Right lobe of liver (tissue), 6 donors: Measurements from ENCODE around the gene RPL4. TPM values are rescaled to one million over a fixed set of nuclear protein-coding genes. Genes with fewer than 3 reads are reported as not detected.

Experiments
- ATAC-seq, 4 donors: fragments of 200-7000 bp; cut with Tn5 transposase; one replicate each; pipeline ENCODE4 v1.9.1; 2020; ENCODE audit warnings: mild to moderate bottlenecking in 4 of 4, moderate library complexity in 4 of 4
- DNase-seq, 3 donors: peaks; one replicate each; pipeline ENCODE4 v3.0.0-alpha.2; 2020
- H3K27ac ChIP-seq, 3 donors: fragments of 200-600 bp; one replicate each; pipeline ENCODE4 v1.8.0; 2022
- H3K27me3 ChIP-seq, 2 donors: fragments of 200-600 bp; one replicate each; pipeline ENCODE4 v1.8.0; 2022
- H3K36me3 ChIP-seq, 4 donors: fragments of 200-600 bp; sonication (generic) in 1 of 4; one replicate each; pipeline versions ENCODE4 v1.5.1 to v1.8.0; 2017 to 2022; ENCODE audit warnings: control low read depth in 1 of 4
- H3K4me1 ChIP-seq, 4 donors: fragments of 200-600 bp; sonication (generic) in 1 of 4; one replicate each; pipeline versions ENCODE4 v1.5.1 to v1.8.0; 2017 to 2022; ENCODE audit warnings: control low read depth in 1 of 4
- H3K4me3 ChIP-seq, 3 donors: fragments of 200-600 bp; one replicate each; pipeline ENCODE4 v1.8.0; 2022
- H3K9me3 ChIP-seq, 4 donors: fragments of 200-600 bp; sonication (generic) in 1 of 4; one replicate each; pipeline versions ENCODE4 v1.5.1 to v1.8.0; 2017 to 2022; ENCODE audit warnings: control low read depth in 1 of 4
- POLR2A ChIP-seq: fragments of 450-650 bp; IDR thresholded peaks from one replicate; pipeline ENCODE4 v1.6.1; 2017; ENCODE audit warnings: antibody characterized with exemption, mild to moderate bottlenecking
- WGBS: methylation state at CpG from one replicate; pipeline ENCODE4 v1.1.6; 2018; ENCODE audit warnings: low coverage, low lambda C conversion rate; ENCODE audit not compliant: insufficient coverage; ENCODE audit errors: missing lambda C conversion rate; 5-methylcytosine and 5-hydroxymethylcytosine counted together
- intact Hi-C, 2 donors: fragments of 100-400 bp; cut with DNase I; formaldehyde crosslinking; loops; one replicate each; pipeline versions ENCODE4 v1.11.2 to v1.14.1; 2022
- long read RNA-seq: library from polyadenylated mRNA; unstranded; transcript quantifications from one replicate; pipeline ENCODE4 v2.0.0, GENCODE V29; 2019
- total RNA-seq, 6 experiments: library from RNA; depleted of rRNA in 2 of 6; stranded (reverse); fragments of >200 nt in 2 of 6; fragmentation: NEBNext Ultra II Directional in 3 of 6; extraction: Animal tissue kit (Norgen Biotek cat#: 25700) in 3 of 6; gene quantifications; one replicate each; pipeline versions ENCODE4 v1.1.0 to v1.2.4, GENCODE V29; 2016 to 2023
- TF ChIP-seq, protein P1 (sequence below), 4 donors: fragments of 200-600 bp in 3 of 4; fragments of 450-650 bp in 1 of 4; IDR thresholded peaks; one replicate each; pipeline versions ENCODE4 v1.5.1 to v1.8.0; 2016 to 2022; ENCODE audit warnings: antibody characterized with exemption in 4 of 4, mild to moderate bottlenecking in 2 of 4
- donor health status: DM: no; HTN: yes; CAD: no.
- donor health status: DM: no; HTN: no; CAD: no.
- donor health status: DM: no; HTN: no; CAD: no.
- donor health status: DM: no; HTN: yes; CAD: no.
- donor health status: DM: no; HTN: yes; CAD: no.

The RPL4 gene
- total RNA-seq, result 1,000 to 10,000 TPM in 2 of 6 experiments, 100 to 1,000 TPM in 4; 643 to 1,390 (median 819) TPM
- long read RNA-seq, transcript RPL4-201 (10 exons, 2,769 nt), result major isoform, 333 of 378 reads
- long read RNA-seq, partial matches to known transcripts, result 35 of 378 reads
- long read RNA-seq, other reads (novel, unspliced or antisense), result 8 of 378 reads

DNA sequence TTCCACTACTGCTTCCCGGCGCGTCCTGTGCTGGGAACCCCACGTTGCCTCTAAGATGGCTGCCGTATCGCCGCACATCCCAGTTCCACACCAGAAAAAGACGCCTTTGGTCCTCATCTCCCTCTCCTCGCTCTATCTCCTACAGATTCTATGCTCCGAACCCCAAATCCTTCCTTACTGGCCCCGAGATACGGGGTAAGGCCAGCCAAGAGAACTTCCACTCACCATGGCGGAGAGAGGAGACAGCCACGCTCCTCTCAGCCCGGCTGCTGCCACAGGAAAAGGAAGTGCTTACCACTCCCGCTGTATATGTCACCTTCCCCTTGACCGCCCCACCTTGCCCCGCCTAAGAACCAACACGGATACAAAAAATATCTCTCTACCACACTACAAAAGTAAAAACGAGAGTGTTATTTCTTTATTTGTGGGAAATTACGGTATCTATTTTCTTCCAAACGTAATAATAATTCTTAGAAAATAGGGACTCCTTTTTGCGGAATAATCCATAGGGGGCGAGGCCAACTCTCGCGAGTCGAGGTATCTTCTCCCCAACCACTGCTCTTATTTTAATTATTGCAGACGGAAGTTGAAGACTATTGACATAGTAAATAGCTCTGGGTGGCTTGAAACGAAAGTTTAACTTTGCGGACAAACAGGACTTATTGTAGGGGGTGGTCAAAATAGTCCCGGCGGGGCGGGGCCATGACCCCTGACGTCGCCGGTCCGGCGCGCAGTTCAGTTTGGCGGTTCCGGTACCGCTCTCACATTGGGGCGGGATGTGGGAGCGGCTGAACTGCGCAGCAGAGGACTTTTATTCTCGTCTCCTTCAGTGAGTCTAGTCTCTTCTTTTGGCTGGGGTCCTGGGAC lies at the start of gene RPL4, which contains the start of gene ZWILCH:
RPL4 (minus strand) TSS at position 293 of the 867 bp plus-strand sequence; CDS start at position 228, 65 bp downstream.
ZWILCH (plus strand) TSS at position 764 of the 867 bp plus-strand sequence; CDS start at position 777, 13 bp downstream.
- ATAC-seq, result peak; percentile 90 to 95 (median 93)

DNA sequence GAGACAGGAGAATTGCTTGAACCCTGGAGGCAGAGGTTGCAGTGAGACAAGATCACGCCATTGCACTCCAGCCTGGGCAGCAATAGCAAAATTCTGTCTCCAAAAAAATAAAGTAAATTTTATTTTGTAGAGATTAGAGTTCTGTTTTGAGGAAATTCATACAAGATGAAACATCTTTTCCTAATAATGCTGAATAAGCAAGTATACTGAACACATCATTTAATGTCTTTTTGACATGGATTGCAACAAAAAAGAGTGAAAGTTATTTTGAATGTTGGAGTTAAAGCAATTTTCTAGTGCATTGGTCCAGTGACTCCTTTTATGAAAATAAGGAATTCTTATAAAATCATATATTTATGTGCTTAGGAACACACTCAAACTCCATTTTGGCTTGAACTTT lies 40.6 kb upstream of the RPL4 start:
- 100% methylated on average over 1 of the region's 1 CpG for WGBS
- intact Hi-C loops, result no loop called here
- TF ChIP-seq, protein P1, sequence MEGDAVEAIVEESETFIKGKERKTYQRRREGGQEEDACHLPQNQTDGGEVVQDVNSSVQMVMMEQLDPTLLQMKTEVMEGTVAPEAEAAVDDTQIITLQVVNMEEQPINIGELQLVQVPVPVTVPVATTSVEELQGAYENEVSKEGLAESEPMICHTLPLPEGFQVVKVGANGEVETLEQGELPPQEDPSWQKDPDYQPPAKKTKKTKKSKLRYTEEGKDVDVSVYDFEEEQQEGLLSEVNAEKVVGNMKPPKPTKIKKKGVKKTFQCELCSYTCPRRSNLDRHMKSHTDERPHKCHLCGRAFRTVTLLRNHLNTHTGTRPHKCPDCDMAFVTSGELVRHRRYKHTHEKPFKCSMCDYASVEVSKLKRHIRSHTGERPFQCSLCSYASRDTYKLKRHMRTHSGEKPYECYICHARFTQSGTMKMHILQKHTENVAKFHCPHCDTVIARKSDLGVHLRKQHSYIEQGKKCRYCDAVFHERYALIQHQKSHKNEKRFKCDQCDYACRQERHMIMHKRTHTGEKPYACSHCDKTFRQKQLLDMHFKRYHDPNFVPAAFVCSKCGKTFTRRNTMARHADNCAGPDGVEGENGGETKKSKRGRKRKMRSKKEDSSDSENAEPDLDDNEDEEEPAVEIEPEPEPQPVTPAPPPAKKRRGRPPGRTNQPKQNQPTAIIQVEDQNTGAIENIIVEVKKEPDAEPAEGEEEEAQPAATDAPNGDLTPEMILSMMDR (IDR thresholded peaks at IDR 0.05), result no peak
- no peak for TF ChIP-seq POLR2A
- Histone ChIP-seq H3K27me3 (no peaks in the 10 kb centered on the region), H3K4me3 (no peak overlapping the region), H3K9me3 (no peaks in the 10 kb centered on the region), H3K4me1 (no peaks in the 10 kb centered on the region), H3K36me3 (no peaks in the 10 kb centered on the region), H3K27ac (no peak overlapping the region)
- ATAC-seq, result no peak
- DNase-seq, result no peak

More for the DNA sequence above, at the start of gene RPL4, which contains the start of gene ZWILCH:
- H3K27ac ChIP-seq, result peak within 1 kb of the TSS; percentile 93 to 97 (median 94)
- TF ChIP-seq, protein P1 (IDR thresholded peaks at IDR 0.05), result no peak
- peak; percentile 93 for TF ChIP-seq POLR2A
- intact Hi-C loops, result no loop called here
- H3K36me3 ChIP-seq, result peaks cover 8 to 35% (median 22%) of the 10 kb centered on the region in 4 donors
- H3K4me3 ChIP-seq, result peak within 1 kb of the TSS; percentile 83 to 97 (median 95)
- H3K27me3 ChIP-seq, result no peaks in the 10 kb centered on the region
- WGBS, result under 1% methylated on average over 41 of the region's 46 CpGs
- H3K4me1 ChIP-seq, result peaks cover 0 to 26% (median 7%) of the 10 kb centered on the region in 4 donors
- DNase-seq, result peak; percentile 82 to 89 (median 85)
- no peaks in the 10 kb centered on the region for H3K9me3 ChIP-seq

DNA sequence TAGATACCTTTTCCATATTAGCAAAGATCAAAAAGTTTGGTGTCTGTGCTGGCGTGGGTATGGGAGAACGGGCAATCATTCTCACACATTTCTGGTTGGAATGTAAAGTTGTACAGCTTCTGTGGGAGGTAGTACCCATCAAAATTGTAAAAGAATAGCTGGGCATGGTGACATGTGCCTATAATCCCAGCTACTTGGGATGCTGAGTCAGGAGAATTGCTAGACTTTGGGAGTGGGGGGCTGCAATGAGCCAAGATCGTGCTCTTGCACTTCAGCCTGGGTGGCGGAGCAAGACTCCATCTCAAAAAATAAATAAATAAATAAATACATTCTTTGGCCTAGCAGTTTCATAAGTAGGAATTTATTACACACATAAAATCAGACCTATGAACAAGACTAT lies 38.2 kb upstream of the RPL4 start:
- 94% methylated on average over 4 of the region's 4 CpGs for WGBS
- no peak overlapping the region for H3K27ac ChIP-seq
- H3K4me1 ChIP-seq, result no peaks in the 10 kb centered on the region
- no peaks in the 10 kb centered on the region for H3K27me3 ChIP-seq
- H3K4me3 ChIP-seq, result no peak overlapping the region
- H3K9me3 ChIP-seq, result no peaks in the 10 kb centered on the region
- ATAC-seq (no peak), DNase-seq (no peak)
- H3K36me3 ChIP-seq, result no peaks in the 10 kb centered on the region
- intact Hi-C loops, result no loop called here
- TF ChIP-seq, protein P1 (IDR thresholded peaks at IDR 0.05), result no peak
- no peak for TF ChIP-seq POLR2A

DNA sequence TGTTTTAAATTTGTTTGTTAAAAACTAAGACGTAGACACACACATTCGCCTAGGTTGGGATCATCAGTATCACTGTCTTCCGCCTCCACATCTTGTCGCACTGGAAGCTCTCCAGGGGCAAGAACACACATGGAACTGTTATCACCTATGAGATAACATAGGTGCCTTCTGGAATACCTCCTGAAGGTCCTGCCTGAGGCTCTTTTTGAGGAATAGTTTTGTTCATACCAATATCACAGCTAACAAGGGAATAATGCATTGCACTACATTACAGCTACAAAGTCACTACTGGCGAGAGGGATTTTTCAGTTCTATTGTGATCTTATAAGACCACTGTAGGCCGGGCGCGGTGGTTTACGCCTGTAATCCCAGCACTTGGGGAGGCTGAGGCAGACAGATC lies 30.4 kb upstream of the RPL4 start:
- intact Hi-C loops, result no loop called here
- 96% methylated on average over 8 of the region's 9 CpGs for WGBS
- H3K4me1 ChIP-seq, result no peaks in the 10 kb centered on the region
- no peak overlapping the region for H3K27ac ChIP-seq
- no peak overlapping the region for H3K4me3 ChIP-seq
- TF ChIP-seq, protein P1 (IDR thresholded peaks at IDR 0.05), result no peak
- TF ChIP-seq POLR2A, result no peak
- H3K9me3 ChIP-seq, result no peaks in the 10 kb centered on the region
- ATAC-seq, result no peak
- H3K36me3 ChIP-seq, result no peaks in the 10 kb centered on the region
- no peaks in the 10 kb centered on the region for H3K27me3 ChIP-seq
- no peak for DNase-seq
